LHCN-M2 (cell line): ENCODE measurements around the gene KDM2B. TPM values are rescaled to one million over a fixed set of nuclear protein-coding genes. Genes with fewer than 3 reads are reported as not detected.
A peak's percentile ranks its signal among the peaks of the same experiment; 100 is the strongest.

ENCODE experiments used
- DNase-seq: peaks from one replicate; pipeline ENCODE4 v3.0.0-alpha.2; 2012; ENCODE audit warnings: low read depth
- total RNA-seq: library from RNA; depleted of rRNA; stranded (reverse); fragments of >200 nt; gene quantifications from 2 replicates; pipeline ENCODE4 v1.2.3, GENCODE V29; 2014

The KDM2B gene
- total RNA-seq, 1 experiment from 2014 or later = 28.8 TPM

DNA sequence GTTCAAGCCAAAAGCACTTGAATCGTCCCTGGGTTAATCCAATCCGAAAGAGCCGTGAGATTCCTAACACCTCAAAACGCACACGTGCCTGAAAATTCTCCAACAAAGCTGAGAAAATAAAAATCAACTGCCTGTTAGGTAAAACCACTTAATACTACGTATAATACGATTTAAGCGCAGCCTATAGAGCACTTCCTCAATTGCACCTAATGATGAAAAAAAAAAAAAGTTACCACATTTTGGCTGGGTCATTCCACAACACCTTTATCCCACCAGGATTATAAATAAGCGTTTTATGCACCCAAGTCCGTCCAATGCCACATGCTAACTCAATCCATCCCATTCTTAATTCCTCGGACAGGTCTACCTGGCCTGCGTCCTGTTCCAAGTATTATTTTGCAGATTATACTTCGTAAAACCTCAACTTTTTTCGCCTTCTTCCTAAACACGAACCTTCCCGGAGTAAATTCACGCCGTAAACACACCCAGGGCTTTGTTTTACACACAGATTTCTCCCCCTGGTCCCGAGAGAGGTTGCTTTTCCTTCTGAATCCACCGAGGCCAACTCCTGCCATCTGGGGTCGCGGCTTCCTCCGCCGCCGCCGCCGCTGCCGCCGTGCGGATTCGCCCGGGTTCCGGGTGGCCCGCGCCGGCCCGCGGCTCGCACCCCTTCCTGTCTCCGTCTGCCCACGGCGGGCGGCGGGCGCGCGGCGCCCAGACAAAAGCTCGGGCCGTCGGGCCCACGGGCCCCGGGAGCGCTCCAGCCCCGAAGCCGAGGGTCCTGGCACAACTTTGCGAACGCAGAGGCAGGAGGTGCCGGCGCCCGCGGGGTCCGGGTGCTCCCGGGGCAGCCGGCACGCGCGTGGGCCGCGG, 114.7 kb downstream of the KDM2B start:
- peak; percentile 15 for DNase-seq

GRCh38 chr12:121464331-121464730, 116.5 kb downstream of the KDM2B start:
- DNase-seq = no peak

DNA sequence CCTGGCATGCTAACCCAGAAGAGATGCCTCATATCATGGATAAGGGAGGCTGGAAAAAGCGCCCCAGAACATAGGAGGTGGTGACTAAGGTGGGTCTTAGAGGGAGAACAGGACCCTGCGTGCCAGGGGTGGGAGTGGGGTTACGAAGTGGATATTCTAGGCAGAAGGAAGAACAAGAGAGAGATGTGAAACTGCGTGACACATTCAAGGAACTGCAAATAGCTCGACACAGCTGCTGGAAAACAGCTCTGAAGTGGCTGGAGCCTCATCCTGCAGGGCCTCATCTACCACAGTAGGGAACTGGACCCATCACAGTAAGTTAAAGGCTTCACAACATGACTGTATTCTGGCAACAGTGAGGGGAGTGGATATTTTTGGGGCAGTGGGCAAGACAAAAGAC, 119.8 kb downstream of the KDM2B start:
- no peak for DNase-seq

DNA sequence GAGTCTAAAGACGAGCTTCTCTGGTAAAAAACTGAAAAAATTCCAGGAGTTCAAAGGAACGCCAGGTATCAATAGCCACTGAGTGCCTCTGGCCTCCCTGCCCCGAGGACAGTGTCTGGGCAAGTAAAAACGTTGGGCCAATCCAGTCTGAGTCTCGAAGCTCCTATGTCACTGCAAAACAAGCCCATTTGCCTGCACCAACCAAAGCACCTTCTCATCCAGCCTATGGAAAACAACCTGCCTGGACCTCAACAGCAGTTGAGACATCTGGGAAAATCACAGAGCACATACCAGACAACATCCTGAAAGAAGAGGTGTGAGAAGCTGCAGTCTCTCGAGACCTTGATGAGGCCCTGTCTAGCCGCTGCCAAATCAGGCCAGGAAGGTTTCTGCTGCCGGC, 124.3 kb downstream of the KDM2B start:
- DNase-seq = no peak

DNA sequence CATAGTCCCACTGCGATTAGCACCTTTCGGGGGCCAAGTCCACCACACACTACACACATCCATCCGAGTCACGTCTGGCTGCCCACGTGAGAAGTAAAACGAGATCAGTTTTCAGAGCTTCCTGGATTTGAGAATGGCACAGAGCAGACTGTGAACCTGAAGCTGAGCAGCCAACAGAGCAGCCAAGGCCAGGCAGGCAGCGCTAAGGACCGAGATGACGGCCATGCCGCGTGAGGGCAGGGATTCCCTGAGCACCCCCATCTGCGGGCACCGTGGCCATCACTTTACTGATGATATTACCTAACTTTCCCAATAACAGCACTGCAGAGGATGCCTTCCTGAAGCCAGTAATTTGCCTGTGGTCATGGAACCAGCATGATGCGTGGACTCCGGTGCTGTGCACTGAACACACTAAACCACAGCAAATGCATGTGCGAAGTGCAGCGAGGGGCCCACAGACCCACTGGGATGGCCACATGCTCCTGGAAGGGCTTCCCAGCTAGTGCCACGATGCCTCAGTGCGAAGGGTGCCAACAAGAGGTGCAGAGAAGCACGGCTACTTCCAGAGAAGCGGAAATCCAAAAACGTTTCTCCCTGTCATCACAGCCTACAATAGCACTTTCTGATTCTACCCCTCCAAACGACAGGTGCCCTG, 124.9 kb downstream of the KDM2B start:
- no peak for DNase-seq

DNA sequence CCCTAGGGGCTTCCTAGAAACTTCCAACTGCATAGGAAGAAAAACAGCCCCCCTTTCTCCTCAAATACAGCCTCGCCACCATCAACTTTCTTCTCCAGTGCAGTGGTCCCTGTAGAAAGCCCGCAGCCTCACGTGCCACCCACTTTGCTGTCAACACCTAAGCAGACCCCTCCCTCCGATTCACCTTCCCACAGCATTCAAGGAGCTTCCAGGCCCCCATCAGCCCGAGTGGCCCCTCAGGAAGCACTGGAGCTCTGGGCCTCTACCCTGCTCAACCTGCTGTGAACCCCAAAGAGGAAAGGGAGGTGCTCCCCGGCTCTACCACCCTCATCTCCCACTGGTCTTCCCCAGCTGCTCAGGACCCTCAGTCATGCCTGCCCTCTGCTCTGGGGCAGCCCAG, 125.9 kb downstream of the KDM2B start:
- DNase-seq = no peak

- no peak for DNase-seq
These were observed 127.2 kb downstream of the KDM2B start for GRCh38 chr12:121453629-121454028.

DNA sequence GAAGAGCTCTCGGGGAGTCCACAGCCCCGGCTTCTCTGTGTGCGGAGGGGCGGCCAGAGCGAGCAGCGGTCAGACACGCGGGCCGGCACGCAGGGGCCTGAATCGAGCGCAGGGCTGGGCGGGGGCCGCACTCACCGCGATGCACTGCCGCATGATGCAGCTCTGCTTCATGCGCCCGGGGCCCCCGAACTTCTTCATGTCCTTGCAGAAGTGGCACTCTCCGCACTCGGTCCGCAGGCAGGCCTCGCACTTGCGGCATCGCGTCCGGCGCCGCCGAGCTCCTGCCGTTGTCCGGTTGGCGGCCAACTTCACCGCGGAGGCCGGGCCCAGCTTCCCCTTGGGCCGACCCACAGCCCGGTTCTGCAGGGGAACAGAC, 127.8 kb downstream of the KDM2B start:
- DNase-seq = no peak

GRCh38 chr12:121452340-121452984, 128.4 kb downstream of the KDM2B start:
- no peak for DNase-seq

DNA sequence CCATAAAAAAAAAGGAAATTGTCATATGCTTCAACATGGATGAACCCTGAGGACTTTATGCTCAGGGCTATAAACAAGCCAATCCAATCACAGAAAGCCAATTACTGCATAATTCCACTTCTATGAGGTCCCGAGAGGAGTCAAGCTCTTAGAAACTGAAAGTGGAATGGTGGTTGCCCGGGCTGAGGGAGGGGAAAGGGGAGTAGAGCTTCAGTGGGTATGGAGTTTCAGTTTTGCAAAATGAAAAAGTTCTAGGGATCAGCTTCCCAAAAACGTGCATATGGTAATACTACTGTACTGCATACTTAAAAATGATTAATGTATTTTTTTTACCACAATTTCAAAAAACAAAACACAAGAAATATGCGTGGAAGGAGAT, 128.9 kb downstream of the KDM2B start:
- no peak for DNase-seq

- DNase-seq = no peak
These were observed 132.0 kb downstream of the KDM2B start for GRCh38 chr12:121448771-121449315.

GRCh38 chr12:121446750-121447149, 134.1 kb downstream of the KDM2B start:
- no peak for DNase-seq

DNA sequence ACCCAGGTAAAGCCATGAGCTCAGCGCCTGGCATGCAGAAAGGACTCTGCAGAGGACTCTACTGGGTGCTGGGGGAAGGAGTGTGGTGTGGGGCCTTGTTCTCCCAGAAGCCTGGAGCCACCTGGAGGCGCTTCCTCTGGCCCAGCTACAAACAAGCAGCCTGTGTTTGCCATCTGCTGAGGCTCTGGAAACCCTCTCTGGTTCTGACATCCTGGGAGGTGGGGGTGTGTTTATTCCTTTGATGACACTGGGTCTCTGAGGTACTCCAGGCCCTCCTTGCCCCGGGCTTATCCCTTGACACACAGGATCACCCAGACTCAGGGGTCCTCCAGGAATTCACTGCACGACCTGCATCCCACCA, 136.0 kb downstream of the KDM2B start:
- no peak for DNase-seq

DNA sequence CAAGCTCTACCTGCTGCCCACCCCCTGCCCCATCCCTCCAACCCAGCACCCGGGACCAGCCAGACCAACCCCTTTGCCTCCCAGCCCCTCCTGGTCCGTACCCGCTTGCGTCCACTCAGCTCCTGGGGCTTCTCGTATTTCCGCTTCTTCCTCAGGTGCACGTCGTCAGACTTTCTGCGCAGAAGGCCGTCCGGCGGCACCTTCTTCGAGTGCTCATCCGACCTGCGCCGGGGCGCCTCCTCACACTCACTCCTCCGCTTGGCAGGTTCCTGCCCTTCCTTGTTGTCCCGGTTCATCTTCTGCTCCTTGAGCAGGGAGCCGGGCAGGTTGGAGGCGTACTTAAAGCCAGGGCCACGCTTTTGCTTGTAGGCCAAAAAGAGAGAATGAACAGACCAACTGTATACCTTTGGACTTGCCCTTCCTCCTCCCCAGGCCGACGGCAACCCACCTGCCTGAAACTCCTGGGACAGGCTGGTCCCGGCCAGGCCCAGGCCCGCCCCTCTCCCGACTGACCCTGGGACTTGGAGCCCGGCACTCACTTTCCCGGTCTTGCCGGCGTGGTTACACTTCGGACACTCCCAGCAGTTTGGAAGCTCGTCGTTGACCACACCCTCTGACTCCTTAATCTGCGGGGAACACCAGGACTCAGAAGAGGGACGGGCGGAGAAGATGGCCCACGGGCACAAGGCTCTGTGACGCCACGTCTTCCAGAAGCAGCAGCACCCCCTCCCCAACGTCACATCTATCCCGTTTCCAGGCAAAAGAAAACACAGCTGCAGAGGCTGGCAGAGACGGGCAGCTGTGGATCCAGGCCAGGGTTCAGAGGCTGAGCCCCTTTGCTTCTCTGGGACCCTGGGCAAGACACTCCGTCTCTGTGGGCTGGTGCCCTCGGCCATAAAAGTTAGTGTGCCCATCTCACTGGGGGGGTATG, 136.6 kb downstream of the KDM2B start:
- no peak for DNase-seq

DNA sequence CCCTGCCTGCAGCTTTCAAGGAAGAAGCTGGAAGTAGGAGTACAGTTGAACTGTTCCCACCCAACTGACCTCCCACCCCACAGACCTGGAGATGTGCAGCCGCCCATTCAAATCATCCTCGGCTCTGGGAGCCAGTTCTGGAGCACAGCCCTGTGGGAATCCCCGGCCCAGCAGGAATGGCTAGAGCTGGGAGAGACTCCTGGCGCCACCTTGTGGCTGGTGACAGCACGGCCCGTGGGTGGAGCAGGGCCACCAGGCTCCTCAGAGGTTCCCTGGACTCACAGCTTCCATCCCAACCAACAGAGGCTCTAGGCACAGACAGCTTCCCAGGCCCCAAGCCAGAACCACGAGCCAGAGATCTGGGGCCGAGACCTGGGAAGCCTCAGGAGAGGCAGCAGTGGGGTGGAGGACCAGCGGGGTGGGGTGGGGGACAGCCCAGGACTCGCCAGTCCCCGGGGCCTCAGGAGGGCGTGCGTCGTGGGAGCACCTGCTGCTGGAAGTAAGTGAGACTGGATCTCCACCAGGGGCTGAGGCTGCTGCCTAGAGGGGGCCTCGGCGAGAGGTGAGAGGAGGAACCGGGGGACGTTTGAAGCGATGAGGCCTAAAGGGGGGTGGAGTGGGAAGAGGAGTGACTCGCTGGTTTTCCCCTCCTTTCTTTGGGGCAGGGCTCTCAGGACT, 137.5 kb downstream of the KDM2B start:
- peak; percentile 59 for DNase-seq

- DNase-seq = no peak
These were observed 138.5 kb downstream of the KDM2B start for GRCh38 chr12:121442028-121442948.

DNA sequence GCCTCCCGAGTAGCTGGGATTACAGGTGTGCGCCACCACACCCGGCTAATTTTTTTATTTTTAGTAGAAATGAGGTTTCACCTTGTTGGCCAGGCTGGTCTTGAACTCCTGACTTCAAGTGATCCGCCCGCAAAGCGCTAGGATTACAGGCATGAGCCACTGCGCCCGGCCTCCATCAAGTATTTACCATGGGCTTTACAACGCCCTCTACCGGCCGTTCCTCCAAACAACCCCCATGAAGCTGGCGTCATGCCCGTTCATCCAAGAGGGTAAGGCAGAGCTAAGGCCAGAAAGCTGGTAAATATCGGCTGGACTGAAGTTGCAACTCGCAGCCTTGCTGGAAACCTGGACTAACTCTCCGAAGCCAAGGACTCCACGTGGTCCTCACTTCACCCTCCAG, 139.3 kb downstream of the KDM2B start:
- DNase-seq = no peak

DNA sequence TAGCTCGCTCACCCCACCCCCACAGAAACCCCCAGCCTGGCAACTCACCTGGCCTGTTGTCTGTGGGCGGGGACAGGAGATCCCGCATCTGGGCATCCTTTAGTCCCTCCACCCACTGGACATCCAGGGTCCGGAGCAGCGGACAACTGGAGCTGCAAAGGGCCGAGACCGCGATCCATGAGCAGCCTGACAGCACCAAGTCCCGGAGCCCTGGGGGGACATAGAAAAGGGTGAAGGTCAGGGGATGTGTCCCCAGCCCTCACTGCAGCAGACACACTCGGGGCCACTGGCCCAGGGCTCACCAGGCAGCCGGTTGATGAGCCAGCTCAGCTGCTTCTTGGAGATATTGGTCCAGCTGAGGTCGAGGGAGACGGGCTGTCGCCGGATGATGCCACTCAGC, 140.1 kb downstream of the KDM2B start:
- DNase-seq = no peak

- DNase-seq = no peak
These were observed 141.1 kb downstream of the KDM2B start for GRCh38 chr12:121439715-121440114.

DNA sequence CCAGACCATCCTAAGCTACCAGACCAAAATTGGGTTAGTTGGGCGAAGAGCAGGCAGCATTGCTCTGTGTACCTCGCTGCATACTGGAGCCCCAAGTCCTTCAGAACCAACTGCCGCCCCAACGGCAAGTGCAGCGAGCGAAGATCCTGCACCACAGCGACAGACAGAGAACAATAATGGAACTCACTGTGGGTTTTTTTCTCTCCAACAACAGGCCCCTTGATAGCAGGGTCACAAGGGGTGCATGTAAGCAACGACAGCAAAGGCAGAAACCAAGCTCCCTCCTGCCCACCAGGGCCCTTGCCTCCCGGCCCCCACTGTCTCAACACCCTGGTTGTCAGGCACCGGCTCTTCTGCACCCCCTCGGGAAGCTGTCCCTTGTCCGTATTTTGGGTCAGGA, 141.9 kb downstream of the KDM2B start:
- no peak for DNase-seq
